Right hindlimb (tissue), 1 donor: ENCODE results near the gene DNAH10.

Experiments used
- DNase-seq: peaks from one replicate; pipeline ENCODE4 v3.0.0-alpha.2; 2018

DNAH10 gene

GRCh38 chr12:123794027-123794426 lies 31.9 kb downstream of the DNAH10 start:
- DNase-seq, result no peak

DNA sequence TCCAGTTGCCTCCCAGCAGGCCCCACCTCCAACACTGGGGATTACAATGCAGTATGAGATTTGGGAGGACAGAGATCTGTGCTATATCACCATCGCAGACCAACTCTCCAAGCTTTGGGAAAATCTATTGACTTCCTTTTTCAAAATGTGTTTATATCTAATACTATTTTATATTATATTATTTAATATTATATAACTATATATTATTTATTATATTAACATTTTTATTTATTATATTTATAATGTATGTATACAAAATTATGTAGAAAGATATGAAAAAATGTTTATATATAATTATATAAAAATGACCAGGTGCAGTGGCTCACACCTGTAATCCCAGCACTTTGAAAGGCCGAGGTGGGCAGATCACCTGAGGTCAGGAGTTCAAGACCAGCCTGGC lies 36.4 kb downstream of the DNAH10 start:
- no peak for DNase-seq

DNA sequence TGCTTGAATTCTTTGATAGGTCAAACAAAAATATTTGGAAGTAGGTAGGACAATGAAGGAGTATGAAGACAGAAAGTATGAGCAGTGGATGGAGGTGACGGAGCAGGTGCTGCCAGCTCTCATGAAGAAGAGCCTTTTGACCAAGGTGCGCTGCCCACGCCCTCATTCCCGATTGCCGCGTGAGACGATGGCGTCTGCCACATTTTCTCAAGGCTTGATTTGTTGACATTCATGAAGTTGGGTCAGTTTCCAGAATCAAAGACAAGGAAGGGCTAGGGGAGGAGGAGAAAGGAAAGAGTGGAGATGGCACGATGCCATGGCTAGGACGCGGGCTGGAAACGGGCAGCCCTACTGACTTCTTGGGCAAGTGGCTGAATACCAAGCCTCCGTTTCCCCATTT lies 37.1 kb downstream of the DNAH10 start:
- DNase-seq, result no peak

GRCh38 chr12:123801573-123802178 lies 39.6 kb downstream of the DNAH10 start:
- DNase-seq, result no peak

DNA sequence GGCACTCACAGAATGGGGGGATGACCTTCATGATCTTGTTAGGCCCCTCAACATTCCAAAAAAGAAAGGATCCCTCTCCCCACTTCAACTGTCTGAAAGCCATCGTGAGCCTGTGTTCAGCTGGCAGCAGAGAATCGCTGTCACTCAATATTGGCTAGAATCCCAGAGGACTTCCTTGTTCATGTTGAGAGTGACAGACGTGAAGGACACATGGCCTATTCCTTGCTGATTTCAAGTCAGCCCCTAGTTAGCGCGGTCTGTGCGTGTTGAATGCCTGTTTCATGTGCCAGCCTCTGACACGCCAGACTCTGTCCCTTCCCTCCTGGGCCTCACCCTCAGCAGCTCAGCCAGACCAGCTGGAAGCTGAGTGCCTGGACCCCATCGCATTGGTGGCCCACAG lies 43.1 kb downstream of the DNAH10 start:
- DNase-seq, result no peak

DNA sequence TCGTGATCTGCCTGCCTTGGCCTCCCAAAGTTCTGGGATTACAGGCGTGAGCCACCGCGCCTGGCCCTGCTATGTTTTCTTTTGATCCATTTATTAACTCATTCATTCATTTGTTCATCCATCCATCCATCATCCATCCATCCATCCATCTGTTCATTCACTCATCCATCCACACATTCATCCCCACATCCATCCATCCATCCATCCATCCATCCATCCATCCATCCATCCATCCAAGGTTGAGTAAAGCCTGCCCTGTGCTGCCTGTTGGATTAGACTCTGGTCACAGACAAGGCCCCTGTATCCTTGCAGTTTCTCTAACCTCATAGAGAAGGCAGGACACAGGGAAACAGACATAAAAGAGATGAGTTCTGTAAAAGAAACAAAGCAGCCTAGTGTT lies 44.9 kb downstream of the DNAH10 start:
- DNase-seq, result no peak

DNA sequence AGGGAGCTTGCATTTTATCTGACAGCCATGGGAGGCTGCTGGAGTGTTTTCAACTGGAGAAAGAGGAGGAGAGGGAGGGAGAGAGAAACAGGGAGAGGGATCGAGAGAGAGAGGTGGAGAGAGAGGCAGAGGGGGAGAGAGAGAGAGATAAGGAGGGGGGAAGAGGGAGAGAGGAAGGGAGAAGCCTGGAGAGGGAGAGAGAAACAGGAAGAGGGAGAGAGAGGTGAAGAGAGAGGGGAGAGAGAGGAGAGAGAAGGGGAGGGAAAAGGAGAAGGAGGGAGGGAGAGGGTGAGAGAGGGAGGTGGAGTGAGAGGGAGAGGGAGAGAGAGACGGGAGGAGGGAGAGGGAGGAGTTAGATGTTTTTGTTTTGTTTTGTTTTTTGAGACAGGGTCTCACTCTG lies 45.6 kb downstream of the DNAH10 start:
- DNase-seq, result no peak

- DNase-seq, result no peak
These were observed 46.1 kb downstream of the DNAH10 start for GRCh38 chr12:123808167-123808566.

DNA sequence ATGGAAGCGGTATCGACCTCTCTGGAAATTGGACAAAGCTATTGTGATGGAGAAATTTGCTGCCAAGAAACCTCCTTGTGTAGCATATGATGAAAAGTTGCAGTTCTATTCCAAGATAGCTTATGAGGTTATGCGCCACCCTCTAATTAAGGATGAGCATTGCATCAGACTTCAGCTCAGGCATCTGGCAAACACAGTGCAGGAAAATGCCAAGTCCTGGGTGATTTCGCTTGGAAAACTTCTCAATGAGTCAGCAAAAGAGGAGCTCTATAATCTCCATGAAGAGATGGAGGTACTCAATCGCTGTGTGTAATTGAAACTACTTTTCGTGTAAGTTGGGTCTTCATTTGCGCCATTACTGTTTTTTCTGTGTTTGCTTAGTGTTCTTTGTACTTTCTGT lies 51.2 kb downstream of the DNAH10 start:
- DNase-seq, result no peak

DNA sequence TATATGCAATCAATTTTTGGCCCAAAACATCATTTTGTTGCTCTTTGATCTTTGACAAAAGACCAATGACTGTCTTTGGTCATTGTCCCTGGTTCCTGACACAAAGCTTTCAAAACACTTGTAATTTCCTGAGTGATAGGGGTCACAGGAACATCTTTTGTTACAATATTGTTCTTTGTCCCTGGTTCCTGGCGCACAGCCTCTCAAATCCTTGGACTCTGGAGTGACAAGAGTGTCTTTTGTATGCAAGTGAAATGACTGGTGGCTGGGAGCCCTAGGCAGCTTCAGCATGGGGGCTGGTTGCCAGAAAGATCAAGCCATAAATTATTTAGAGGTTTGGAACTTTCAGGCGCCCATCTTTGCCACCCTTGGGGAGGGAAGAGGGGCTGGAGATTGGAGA lies 53.9 kb downstream of the DNAH10 start:
- no peak for DNase-seq

GRCh38 chr12:123816896-123817537 lies 54.9 kb downstream of the DNAH10 start:
- no peak for DNase-seq

DNA sequence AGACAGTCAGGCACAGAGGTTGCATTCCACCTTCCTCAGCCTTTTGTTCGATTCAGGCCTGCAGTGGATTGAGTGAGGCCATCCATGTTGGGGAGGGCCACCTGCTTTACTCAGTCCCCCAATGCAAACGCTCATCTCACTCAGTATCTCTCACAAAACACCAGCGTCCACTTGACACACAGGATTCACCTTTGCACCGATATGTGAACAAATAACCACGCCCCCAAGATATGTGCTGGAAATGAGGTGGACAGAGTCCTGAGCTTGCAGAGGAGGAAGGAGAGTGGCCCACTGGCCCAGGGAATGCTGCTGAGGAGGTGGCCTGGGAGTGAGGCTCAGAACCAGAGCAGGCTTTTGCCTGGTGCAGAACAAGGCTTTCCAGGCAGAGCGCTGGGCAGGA lies 60.7 kb downstream of the DNAH10 start:
- no peak for DNase-seq

- no peak for DNase-seq
These were observed 66.0 kb downstream of the DNAH10 start for GRCh38 chr12:123828120-123828519.

DNA sequence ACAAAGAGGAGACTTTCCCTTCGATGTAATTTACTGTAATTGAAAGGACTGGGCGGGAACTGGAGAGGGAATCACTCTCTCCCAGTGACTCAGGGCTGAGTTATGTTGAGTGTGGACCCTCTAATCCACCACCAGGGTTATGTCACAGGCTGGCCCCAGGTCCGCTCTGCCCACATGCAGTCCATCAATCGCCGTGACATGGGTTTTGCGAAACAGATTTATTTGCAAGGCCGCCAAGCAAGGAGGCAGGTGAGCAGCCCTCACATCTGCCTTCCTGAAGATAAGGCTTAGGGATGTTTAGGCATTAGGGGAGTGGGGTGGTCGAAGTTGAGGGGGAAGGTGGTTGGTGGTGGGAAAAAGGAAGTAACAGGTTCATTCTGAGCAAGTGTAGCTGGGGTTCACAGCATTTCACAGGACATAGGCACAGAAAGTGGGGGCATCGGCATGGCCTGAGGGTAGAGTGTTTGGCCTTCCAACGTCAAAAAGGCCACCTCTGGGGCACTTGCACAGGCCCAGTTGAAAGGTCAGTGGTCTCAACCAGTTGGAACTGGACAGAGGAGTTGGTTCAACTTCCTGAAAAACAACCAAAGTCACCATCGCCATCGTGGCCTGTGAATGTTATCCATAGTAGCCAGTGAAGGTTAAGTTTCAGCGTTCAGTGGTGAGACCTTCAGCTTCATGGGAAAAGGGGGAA lies 66.9 kb downstream of the DNAH10 start:
- no peak for DNase-seq

DNA sequence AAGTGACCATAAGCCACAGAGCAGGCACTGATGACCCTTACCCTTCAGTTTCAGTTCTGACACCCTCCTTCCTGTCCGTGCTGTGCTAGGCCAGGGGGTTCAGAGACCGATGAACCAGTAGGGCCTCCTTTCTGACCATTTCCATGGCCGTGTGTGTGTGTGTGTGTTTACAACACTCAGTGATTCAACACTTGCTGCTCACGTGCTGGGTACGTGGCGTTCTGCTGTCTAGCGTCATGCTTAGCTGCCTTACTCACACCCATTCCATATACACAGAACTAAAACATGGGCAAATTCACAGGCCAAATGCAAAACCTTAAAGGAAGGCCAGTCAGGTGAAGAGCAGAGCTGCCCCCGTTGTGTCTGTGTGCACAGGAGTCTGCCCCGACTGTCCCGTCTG lies 67.5 kb downstream of the DNAH10 start:
- no peak for DNase-seq

- DNase-seq, result no peak
These were observed 68.6 kb downstream of the DNAH10 start for GRCh38 chr12:123830675-123831074.

DNA sequence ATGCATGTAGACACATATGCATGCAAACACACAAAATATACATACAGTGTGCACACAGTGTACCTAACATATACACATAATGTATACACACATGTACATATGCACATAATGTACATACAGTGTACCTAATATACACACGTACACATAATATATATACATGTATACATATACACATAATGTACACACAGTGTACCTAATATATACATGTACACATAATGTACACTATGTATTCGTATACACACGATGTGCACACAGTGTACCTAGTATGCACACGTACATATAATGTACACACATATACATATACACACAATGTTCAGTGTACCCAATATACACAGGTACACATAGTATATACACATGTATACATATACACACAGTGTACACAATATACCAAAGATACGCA lies 70.0 kb downstream of the DNAH10 start:
- DNase-seq, result no peak

GRCh38 chr12:123833830-123834229 lies 71.7 kb downstream of the DNAH10 start:
- no peak for DNase-seq

GRCh38 chr12:123834845-123835244 lies 72.7 kb downstream of the DNAH10 start:
- DNase-seq, result no peak

DNA sequence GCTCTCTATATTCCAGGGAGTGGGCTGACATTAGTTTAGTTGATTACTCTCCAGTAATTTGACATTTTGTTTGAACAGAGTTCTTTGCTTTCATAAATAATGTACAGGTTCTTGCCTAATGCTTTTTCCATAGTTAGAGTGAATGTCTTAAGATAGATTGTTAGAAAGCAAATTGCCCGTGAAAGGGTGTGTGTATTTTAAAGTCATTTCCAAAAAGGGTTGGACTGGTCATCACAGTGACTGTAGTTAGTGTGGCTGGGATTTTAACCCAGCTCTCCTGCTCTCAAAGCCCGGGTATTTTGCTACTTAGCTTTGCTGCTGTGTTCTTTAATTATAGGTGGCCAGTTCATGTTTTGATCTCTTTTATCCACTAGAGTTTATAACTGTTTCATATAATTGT lies 74.2 kb downstream of the DNAH10 start:
- DNase-seq, result no peak

- no peak for DNase-seq
These were observed 77.7 kb downstream of the DNAH10 start for GRCh38 chr12:123839826-123840225.

- DNase-seq, result no peak
These were observed 78.8 kb downstream of the DNAH10 start for GRCh38 chr12:123840765-123841425.

DNA sequence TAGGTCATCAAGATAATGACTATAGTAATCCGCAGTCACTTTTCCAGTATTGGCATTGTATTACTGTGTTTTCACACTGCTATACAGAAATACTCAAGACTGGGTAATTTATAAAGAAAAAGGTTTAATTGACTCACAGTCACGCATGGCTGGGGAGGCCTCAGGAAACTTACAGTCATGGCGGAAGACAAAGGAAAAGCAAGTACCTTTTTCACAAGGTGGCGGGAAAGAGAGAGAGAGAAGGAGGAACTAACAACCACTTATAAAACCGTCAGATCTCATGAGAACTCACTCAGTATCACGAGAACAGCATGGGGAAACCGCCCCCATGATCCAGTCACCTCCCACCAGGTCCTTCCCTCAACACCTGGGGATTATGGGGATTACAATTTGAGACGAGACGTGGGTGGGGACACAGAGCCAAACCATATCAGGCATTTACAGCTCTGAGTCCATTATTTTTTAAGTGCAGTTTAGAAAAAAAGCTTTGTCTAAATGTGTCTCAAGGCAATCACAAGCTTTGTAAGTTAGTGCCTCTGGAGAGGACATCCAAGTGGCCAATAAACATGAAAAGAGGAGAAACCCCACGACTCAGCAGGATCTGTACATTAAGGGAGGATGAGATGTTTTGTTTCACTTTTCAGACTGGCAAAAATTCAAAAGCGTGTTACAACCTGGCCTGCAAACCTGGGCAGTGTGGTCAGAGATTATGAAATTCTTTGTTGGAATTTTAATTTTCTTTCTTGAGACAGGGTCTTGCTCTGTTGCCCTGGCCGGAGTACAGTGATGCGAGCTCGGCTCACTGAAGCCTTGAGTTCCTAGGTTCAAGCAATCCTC lies 82.0 kb downstream of the DNAH10 start:
- DNase-seq, result no peak
